ENCODE results near the gene TRPC4AP.

GRCh38 chr20:35059110-35059509 is 33.5 kb downstream of the TRPC4AP start:
- TF ChIP-seq POLR2AphosphoS5 (IDR thresholded peaks at IDR 0.05; ENCODE audit: low read depth, low read length) (no peak), SIN3A (IDR thresholded peaks at IDR 0.05; ENCODE audit: borderline replicate concordance, insufficient read depth, low read length) (no peak)

Measured in PFSK-1 (cell line).